ENCODE results near the gene GMPPA. TPM values are rescaled to one million over a fixed set of nuclear protein-coding genes. Genes with fewer than 3 reads are reported as not detected.

Gene GMPPA
- total and polyA plus RNA-seq, 4 donors = 20.2 to 59.4 (median 43.4) TPM

GRCh38 chr2:219492575-219492974 lies 6.1 kb upstream of the GMPPA start:
- Histone ChIP-seq H3K9ac (ENCODE audit: low read depth in 1 of 2, low read length in 2 of 2) (no peak overlapping the region), H3K27me3 (ENCODE audit: control insufficient read depth in 4 of 4, insufficient read depth in 4 of 4, low read length in 3 of 4) (peaks cover 0 to 3% (median 0%) of the 10 kb centered on the region in 4 donors), H3K27ac (ENCODE audit: low read depth in 1 of 2, low read length in 2 of 2) (no peak overlapping the region), H3K4me1 (ENCODE audit: control insufficient read depth in 4 of 4, insufficient read depth in 4 of 4, low read length in 3 of 4) (peaks cover under 1 to 12% (median 8%) of the 10 kb centered on the region in 4 donors), H3K36me3 (ENCODE audit: control insufficient read depth in 4 of 4, insufficient read depth in 3 of 4, low read depth in 1 of 4, low read length in 3 of 4) (no peaks in the 10 kb centered on the region), H3K4me3 (ENCODE audit: low read depth in 1 of 3, low read length in 3 of 3) (no peak overlapping the region), H3K9me3 (ENCODE audit: control insufficient read depth in 4 of 4, low read length in 3 of 4) (no peaks in the 10 kb centered on the region)
- TF ChIP-seq, protein P1, sequence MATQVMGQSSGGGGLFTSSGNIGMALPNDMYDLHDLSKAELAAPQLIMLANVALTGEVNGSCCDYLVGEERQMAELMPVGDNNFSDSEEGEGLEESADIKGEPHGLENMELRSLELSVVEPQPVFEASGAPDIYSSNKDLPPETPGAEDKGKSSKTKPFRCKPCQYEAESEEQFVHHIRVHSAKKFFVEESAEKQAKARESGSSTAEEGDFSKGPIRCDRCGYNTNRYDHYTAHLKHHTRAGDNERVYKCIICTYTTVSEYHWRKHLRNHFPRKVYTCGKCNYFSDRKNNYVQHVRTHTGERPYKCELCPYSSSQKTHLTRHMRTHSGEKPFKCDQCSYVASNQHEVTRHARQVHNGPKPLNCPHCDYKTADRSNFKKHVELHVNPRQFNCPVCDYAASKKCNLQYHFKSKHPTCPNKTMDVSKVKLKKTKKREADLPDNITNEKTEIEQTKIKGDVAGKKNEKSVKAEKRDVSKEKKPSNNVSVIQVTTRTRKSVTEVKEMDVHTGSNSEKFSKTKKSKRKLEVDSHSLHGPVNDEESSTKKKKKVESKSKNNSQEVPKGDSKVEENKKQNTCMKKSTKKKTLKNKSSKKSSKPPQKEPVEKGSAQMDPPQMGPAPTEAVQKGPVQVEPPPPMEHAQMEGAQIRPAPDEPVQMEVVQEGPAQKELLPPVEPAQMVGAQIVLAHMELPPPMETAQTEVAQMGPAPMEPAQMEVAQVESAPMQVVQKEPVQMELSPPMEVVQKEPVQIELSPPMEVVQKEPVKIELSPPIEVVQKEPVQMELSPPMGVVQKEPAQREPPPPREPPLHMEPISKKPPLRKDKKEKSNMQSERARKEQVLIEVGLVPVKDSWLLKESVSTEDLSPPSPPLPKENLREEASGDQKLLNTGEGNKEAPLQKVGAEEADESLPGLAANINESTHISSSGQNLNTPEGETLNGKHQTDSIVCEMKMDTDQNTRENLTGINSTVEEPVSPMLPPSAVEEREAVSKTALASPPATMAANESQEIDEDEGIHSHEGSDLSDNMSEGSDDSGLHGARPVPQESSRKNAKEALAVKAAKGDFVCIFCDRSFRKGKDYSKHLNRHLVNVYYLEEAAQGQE (IDR thresholded peaks at IDR 0.05) = no peak
- TF ChIP-seq GABPA (IDR thresholded peaks at IDR 0.05 in 1 of 2, conservative IDR thresholded peaks at IDR 0.05 in 1 of 2) (no peak), YY1 (IDR thresholded peaks at IDR 0.05) (no peak), SP1 (IDR thresholded peaks at IDR 0.05) (no peak), FOXA1 (IDR thresholded peaks at IDR 0.05) (no peak), HNF4A (conservative IDR thresholded peaks at IDR 0.05) (no peak), NR2F2 (IDR thresholded peaks at IDR 0.05) (no peak)
- TF ChIP-seq, protein P2, sequence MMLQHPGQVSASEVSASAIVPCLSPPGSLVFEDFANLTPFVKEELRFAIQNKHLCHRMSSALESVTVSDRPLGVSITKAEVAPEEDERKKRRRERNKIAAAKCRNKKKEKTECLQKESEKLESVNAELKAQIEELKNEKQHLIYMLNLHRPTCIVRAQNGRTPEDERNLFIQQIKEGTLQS (IDR thresholded peaks at IDR 0.05) = no peak
- TF ChIP-seq, protein P3, sequence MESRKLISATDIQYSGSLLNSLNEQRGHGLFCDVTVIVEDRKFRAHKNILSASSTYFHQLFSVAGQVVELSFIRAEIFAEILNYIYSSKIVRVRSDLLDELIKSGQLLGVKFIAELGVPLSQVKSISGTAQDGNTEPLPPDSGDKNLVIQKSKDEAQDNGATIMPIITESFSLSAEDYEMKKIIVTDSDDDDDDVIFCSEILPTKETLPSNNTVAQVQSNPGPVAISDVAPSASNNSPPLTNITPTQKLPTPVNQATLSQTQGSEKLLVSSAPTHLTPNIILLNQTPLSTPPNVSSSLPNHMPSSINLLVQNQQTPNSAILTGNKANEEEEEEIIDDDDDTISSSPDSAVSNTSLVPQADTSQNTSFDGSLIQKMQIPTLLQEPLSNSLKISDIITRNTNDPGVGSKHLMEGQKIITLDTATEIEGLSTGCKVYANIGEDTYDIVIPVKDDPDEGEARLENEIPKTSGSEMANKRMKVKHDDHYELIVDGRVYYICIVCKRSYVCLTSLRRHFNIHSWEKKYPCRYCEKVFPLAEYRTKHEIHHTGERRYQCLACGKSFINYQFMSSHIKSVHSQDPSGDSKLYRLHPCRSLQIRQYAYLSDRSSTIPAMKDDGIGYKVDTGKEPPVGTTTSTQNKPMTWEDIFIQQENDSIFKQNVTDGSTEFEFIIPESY (IDR thresholded peaks at IDR 0.05) = no peak
- DNase-seq (ENCODE audit: low spot score) = no peak
- 49% methylated on average over 20 of the region's 20 CpGs for WGBS

GRCh38 chr2:219493086-219493485 lies 5.6 kb upstream of the GMPPA start:
- no peak for TF ChIP-seq SP1 (IDR thresholded peaks at IDR 0.05)
- no peak for TF ChIP-seq MAX (IDR thresholded peaks at IDR 0.05)
- TF ChIP-seq, protein P4, sequence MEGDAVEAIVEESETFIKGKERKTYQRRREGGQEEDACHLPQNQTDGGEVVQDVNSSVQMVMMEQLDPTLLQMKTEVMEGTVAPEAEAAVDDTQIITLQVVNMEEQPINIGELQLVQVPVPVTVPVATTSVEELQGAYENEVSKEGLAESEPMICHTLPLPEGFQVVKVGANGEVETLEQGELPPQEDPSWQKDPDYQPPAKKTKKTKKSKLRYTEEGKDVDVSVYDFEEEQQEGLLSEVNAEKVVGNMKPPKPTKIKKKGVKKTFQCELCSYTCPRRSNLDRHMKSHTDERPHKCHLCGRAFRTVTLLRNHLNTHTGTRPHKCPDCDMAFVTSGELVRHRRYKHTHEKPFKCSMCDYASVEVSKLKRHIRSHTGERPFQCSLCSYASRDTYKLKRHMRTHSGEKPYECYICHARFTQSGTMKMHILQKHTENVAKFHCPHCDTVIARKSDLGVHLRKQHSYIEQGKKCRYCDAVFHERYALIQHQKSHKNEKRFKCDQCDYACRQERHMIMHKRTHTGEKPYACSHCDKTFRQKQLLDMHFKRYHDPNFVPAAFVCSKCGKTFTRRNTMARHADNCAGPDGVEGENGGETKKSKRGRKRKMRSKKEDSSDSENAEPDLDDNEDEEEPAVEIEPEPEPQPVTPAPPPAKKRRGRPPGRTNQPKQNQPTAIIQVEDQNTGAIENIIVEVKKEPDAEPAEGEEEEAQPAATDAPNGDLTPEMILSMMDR (IDR thresholded peaks at IDR 0.05; ENCODE audit: low read depth, low read length, missing input control) = no peak
- no peak for TF ChIP-seq FOXA2 (IDR thresholded peaks at IDR 0.05)
- TF ChIP-seq, protein P1 (IDR thresholded peaks at IDR 0.05) = no peak
- no peak for TF ChIP-seq HNF4G (IDR thresholded peaks at IDR 0.05)
- no peak for TF ChIP-seq GABPA (IDR thresholded peaks at IDR 0.05 in 1 of 2, conservative IDR thresholded peaks at IDR 0.05 in 1 of 2)
- no peak for TF ChIP-seq FOXA1 (IDR thresholded peaks at IDR 0.05)
- no peak for TF ChIP-seq EGR1 (IDR thresholded peaks at IDR 0.05; ENCODE audit: low read depth in 2 of 2)
- TF ChIP-seq HNF4A (conservative IDR thresholded peaks at IDR 0.05) = no peak
- TF ChIP-seq JUND (IDR thresholded peaks at IDR 0.05) = no peak
- no peak for TF ChIP-seq TAF1 (conservative IDR thresholded peaks at IDR 0.05)
- TF ChIP-seq YY1 (IDR thresholded peaks at IDR 0.05) = no peak
- Histone ChIP-seq H3K27me3 (ENCODE audit: control insufficient read depth in 4 of 4, insufficient read depth in 4 of 4, low read length in 3 of 4) (peaks cover 0 to 3% (median 0%) of the 10 kb centered on the region in 4 donors), H3K36me3 (ENCODE audit: control insufficient read depth in 4 of 4, insufficient read depth in 3 of 4, low read depth in 1 of 4, low read length in 3 of 4) (no peaks in the 10 kb centered on the region), H3K4me1 (ENCODE audit: control insufficient read depth in 4 of 4, insufficient read depth in 4 of 4, low read length in 3 of 4) (peaks cover 2 to 15% (median 11%) of the 10 kb centered on the region in 4 donors), H3K9me3 (ENCODE audit: control insufficient read depth in 4 of 4, low read length in 3 of 4) (no peaks in the 10 kb centered on the region), H3K4me3 (ENCODE audit: low read depth in 1 of 3, low read length in 3 of 3) (no peak overlapping the region), H3K9ac (ENCODE audit: low read depth in 1 of 2, low read length in 2 of 2) (no peak overlapping the region), H3K27ac (ENCODE audit: low read depth in 1 of 2, low read length in 2 of 2) (no peak overlapping the region)
- 91% methylated on average over 5 of the region's 5 CpGs for WGBS
- DNase-seq (ENCODE audit: low spot score) = no peak

All from liver (tissue), 9 donors.